Stimulated activated CD4-positive, alpha-beta T cell treated with anti-CD3 and anti-CD28 coated beads, Interleukin-2, amount 100 ng/mL, for 48 hours (primary cell): ENCODE data around the gene MINDY4.

Experiments
- DNase-seq, 2 donors: peaks; one replicate each; pipeline ENCODE4 v3.0.0-alpha.2; 2020

Gene MINDY4

GRCh38 chr7:30920584-30921539 is 149.6 kb downstream of the MINDY4 start:
- no peak for DNase-seq

- no peak for DNase-seq
These were observed 150.6 kb downstream of the MINDY4 start for GRCh38 chr7:30921540-30922401.

GRCh38 chr7:30922596-30922995 is 151.4 kb downstream of the MINDY4 start:
- no peak for DNase-seq

- DNase-seq: no peak
These were observed 152.0 kb downstream of the MINDY4 start for GRCh38 chr7:30923009-30923773.

- DNase-seq: no peak
These were observed 152.7 kb downstream of the MINDY4 start for GRCh38 chr7:30923774-30924413.

- no peak for DNase-seq
These were observed 153.4 kb downstream of the MINDY4 start for GRCh38 chr7:30924624-30925023.

- DNase-seq: no peak
These were observed 153.9 kb downstream of the MINDY4 start for GRCh38 chr7:30925117-30925516.

- DNase-seq: no peak
These were observed 154.7 kb downstream of the MINDY4 start for GRCh38 chr7:30925913-30926312.

- DNase-seq: no peak
These were observed 155.1 kb downstream of the MINDY4 start for GRCh38 chr7:30926313-30926712.

GRCh38 chr7:30927040-30927439 is 155.8 kb downstream of the MINDY4 start:
- DNase-seq: no peak

- no peak for DNase-seq
These were observed 156.3 kb downstream of the MINDY4 start for GRCh38 chr7:30927559-30927958.

- DNase-seq: no peak
These were observed 157.1 kb downstream of the MINDY4 start for GRCh38 chr7:30928254-30928872.

GRCh38 chr7:30929686-30930085 is 158.5 kb downstream of the MINDY4 start:
- no peak for DNase-seq

- DNase-seq: no peak
These were observed 159.4 kb downstream of the MINDY4 start for GRCh38 chr7:30930621-30931020.

GRCh38 chr7:30931161-30931928 is 160.1 kb downstream of the MINDY4 start:
- DNase-seq: no peak

- DNase-seq: no peak
These were observed 160.8 kb downstream of the MINDY4 start for GRCh38 chr7:30931929-30932540.

GRCh38 chr7:30932562-30932961 is 161.3 kb downstream of the MINDY4 start:
- DNase-seq: no peak

- DNase-seq: no peak
These were observed 162.1 kb downstream of the MINDY4 start for GRCh38 chr7:30933124-30933974.

GRCh38 chr7:30934225-30934624 is 163.0 kb downstream of the MINDY4 start:
- no peak for DNase-seq
